ENCODE data around the gene NOD1.
"Not testable (repeated sequence)": the region's sequence is repeated elsewhere in the genome, so short reads cannot be mapped to it uniquely, and the experiment has no call there.

The NOD1 gene

DNA sequence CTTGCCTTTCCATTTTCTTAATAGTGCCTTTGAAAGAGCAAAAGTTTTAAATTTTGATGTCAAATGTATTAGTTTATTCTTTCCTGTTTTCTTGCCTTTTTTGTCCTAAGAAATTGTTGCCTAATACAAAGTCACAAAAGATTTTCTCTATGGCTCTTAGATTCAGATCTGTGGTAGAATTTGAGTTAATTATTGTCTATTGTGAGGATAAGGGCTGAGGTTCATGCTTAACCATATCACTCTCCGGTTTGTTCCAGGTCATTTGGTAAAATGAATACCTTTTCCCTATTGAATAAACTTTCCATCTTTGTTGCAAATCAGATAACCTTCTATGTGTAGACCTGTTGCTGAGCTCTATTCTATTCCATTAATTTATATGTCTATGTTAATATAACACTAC, 96.0 kb downstream of the NOD1 start:
- TF ChIP-seq, protein P1, sequence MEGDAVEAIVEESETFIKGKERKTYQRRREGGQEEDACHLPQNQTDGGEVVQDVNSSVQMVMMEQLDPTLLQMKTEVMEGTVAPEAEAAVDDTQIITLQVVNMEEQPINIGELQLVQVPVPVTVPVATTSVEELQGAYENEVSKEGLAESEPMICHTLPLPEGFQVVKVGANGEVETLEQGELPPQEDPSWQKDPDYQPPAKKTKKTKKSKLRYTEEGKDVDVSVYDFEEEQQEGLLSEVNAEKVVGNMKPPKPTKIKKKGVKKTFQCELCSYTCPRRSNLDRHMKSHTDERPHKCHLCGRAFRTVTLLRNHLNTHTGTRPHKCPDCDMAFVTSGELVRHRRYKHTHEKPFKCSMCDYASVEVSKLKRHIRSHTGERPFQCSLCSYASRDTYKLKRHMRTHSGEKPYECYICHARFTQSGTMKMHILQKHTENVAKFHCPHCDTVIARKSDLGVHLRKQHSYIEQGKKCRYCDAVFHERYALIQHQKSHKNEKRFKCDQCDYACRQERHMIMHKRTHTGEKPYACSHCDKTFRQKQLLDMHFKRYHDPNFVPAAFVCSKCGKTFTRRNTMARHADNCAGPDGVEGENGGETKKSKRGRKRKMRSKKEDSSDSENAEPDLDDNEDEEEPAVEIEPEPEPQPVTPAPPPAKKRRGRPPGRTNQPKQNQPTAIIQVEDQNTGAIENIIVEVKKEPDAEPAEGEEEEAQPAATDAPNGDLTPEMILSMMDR (conservative IDR thresholded peaks at IDR 0.05): no peak
- no peak overlapping the region for H3K27ac ChIP-seq

DNA sequence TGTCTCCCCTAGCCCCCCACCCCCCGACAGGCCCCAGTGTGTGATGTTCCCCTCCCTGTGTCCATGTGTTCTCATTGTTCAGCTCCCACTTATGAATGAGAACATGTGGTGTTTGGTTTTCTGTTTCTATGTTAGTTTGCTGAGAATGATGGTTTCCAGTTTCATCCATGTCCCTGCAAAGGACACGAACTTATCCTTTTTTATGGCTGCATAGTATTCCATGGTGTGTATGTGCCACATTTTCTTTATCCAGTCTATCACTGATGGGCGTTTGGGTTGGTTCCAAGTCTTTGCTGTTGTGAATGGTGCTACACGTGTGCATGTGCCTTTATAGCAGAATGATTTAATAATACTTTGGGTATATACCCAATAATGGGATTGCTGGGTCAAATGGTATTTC, 97.8 kb downstream of the NOD1 start:
- H3K27ac ChIP-seq: not testable (repeated sequence)

DNA sequence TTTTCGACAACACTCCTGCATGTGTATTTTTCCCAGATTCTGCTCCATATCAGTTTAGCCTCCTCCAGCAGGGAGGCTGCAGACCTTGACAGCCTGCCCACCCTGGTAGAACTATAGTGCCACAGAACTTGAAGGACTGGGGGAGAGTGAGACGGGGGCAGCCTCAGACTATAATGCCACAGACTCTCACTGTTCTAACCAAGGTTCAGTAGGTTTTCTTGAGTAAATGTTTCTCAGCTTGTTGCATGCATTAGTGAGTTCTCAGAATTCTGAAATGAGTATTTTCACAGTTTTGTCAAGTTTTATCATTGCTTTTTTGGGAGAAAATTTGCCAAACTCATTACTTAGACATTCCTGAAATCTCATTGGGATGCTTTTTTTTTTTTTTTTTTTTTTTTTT, 98.3 kb downstream of the NOD1 start:
- no peak for TF ChIP-seq ZFX (IDR thresholded peaks at IDR 0.05)
- TF ChIP-seq, protein P1 (conservative IDR thresholded peaks at IDR 0.05): no peak
- no peak overlapping the region for H3K27ac ChIP-seq

DNA sequence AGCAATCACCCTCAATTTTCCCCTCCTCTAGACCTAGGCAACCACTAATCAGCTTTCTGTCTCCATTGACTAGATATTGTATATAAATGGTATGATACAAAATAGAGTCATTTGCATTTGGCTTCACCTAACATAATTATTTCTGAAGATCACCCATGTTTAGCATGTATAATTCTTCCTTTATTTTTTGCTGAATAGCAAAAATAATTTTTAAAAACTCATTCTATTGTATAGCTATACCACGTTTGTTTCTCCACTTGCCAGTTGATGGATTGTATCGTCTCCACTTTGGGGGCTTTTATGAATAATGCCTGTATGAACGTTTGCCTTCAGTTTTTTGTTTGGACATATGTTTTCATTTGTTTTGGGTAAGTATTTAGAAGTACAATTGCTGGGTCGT, 98.8 kb downstream of the NOD1 start:
- H3K27ac ChIP-seq: no peak overlapping the region
- TF ChIP-seq, protein P1 (conservative IDR thresholded peaks at IDR 0.05): no peak
- TF ChIP-seq ZFX (IDR thresholded peaks at IDR 0.05): no peak

DNA sequence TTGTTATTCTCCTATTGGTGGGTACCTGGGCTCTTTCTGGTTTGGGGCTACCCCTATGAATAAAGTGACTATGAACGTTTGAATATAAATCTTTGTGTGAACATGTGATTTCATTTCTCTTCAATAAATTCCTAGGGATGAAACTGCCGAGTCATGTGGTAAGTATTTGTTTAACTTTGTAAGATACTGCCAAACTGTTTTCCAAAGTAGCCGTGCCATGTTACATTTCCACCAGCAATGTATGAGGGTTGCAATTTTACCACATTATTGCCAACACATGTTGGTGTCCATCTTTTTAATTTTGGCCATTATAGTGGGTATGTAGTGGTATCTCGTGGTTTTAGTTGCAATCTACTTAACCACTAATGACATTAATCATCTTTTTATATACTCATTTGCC, 99.5 kb downstream of the NOD1 start:
- no peak overlapping the region for H3K27ac ChIP-seq
- TF ChIP-seq ZFX (IDR thresholded peaks at IDR 0.05): no peak
- TF ChIP-seq, protein P1 (conservative IDR thresholded peaks at IDR 0.05): no peak

DNA sequence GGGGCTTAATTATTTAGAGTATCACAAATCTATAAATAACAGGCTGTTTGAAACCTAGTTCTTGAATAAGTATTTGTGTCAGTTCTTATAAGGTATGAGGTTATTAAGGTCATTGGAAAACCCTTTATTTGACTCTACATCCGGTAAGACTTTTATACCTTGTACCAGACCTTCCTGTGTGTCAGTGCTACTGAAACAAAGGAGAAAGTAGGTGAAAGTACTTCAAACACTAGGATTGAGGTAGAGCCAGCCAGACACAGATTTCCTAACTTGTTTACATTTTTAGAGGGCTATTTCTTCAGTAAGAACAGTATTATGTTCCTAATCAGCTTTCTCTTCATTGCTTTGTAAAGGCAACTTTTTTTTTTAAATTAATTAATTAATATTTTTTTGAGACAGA, 100.3 kb downstream of the NOD1 start:
- TF ChIP-seq, protein P1 (conservative IDR thresholded peaks at IDR 0.05): no peak
- TF ChIP-seq ZFX (IDR thresholded peaks at IDR 0.05): no peak
- no peak overlapping the region for H3K27ac ChIP-seq
